ENCODE results near the gene RASAL2. TPM values are rescaled to one million over a fixed set of nuclear protein-coding genes. Genes with fewer than 3 reads are reported as not detected.

The RASAL2 gene
- total RNA-seq, 1 donor from 2014 or later: not detected

DNA sequence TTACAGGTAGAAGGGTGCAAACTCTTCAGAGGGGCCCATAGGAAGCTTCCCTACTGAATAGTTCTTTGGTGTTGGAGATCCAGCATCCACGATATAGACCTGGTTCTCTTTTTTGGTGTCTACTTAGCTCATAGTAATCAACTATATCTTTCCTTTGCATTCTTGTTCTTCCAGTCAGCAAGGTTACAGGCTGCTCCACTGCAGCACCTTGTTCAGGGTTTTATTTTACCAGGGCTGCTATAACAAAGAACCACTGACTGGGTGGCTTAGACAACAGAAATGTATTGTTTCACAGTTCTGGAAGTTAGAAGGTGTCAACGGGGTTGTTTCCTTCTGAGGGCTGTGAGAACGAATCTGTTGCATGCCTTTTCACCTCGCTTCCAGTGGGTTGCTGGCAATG, 266.5 kb downstream of the RASAL2 start:
- Mint-ChIP-seq H3K4me3 (no peak overlapping the region), H3K27ac (no peak overlapping the region), H3K4me1 (no peaks in the 10 kb centered on the region), H3K27me3 (no peaks in the 10 kb centered on the region), H3K9me3 (no peaks in the 10 kb centered on the region), H3K36me3 (ENCODE audit: low read depth) (no peaks in the 10 kb centered on the region)
- intact Hi-C loops (cut with micrococcal nuclease): no loop called here
- DNase-seq: no peak

DNA sequence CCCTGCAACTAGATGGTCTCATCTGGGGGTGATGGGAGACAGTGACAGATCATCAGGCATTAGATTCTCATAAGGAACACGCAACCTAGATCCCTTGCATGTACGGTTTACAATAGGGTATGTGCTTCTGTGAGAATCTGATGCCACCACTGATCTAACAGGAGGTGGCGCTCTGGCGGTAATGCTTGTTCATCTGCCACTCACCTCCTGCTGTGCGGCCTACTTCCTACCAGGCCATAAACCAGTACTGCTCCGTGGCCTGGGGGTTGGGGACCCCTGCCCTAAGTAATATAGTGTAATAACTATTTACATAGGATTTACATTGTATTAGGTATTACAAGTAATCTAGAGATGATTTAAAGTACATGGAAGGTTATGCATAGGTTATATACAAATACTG, 267.9 kb downstream of the RASAL2 start:
- H3K4me1 Mint-ChIP-seq: no peaks in the 10 kb centered on the region
- H3K9me3 Mint-ChIP-seq: no peaks in the 10 kb centered on the region
- no peak overlapping the region for H3K27ac Mint-ChIP-seq
- H3K4me3 Mint-ChIP-seq: no peak overlapping the region
- DNase-seq: no peak
- intact Hi-C loops (cut with micrococcal nuclease): no loop called here
- H3K36me3 Mint-ChIP-seq (ENCODE audit: low read depth): no peaks in the 10 kb centered on the region
- H3K27me3 Mint-ChIP-seq: no peaks in the 10 kb centered on the region

- no peak for DNase-seq
- no peaks in the 10 kb centered on the region for H3K9me3 Mint-ChIP-seq
- H3K4me3 Mint-ChIP-seq: no peak overlapping the region
- intact Hi-C loops (cut with micrococcal nuclease): no loop called here
- no peak overlapping the region for H3K27ac Mint-ChIP-seq
- no peaks in the 10 kb centered on the region for H3K36me3 Mint-ChIP-seq (ENCODE audit: low read depth)
- no peaks in the 10 kb centered on the region for H3K4me1 Mint-ChIP-seq
- no peaks in the 10 kb centered on the region for H3K27me3 Mint-ChIP-seq
Observed at GRCh38 chr1:178362747-178363146, 268.8 kb downstream of the RASAL2 start.

- H3K4me3 Mint-ChIP-seq: no peak overlapping the region
- no peak overlapping the region for H3K27ac Mint-ChIP-seq
- intact Hi-C loops (cut with micrococcal nuclease): no loop called here
- H3K9me3 Mint-ChIP-seq: no peaks in the 10 kb centered on the region
- no peak for DNase-seq
- no peaks in the 10 kb centered on the region for H3K36me3 Mint-ChIP-seq (ENCODE audit: low read depth)
- H3K27me3 Mint-ChIP-seq: no peaks in the 10 kb centered on the region
- no peaks in the 10 kb centered on the region for H3K4me1 Mint-ChIP-seq
Observed at GRCh38 chr1:178364782-178365181, 270.9 kb downstream of the RASAL2 start.

GRCh38 chr1:178367151-178367550, 273.2 kb downstream of the RASAL2 start:
- intact Hi-C loops (cut with micrococcal nuclease): no loop called here
- Mint-ChIP-seq H3K27me3 (peaks cover 1% of the 10 kb centered on the region), H3K4me3 (no peak overlapping the region), H3K9me3 (no peaks in the 10 kb centered on the region), H3K4me1 (no peaks in the 10 kb centered on the region), H3K27ac (no peak overlapping the region), H3K36me3 (ENCODE audit: low read depth) (no peaks in the 10 kb centered on the region)
- DNase-seq: no peak

GRCh38 chr1:178368208-178368607, 274.3 kb downstream of the RASAL2 start:
- H3K4me3 Mint-ChIP-seq: no peak overlapping the region
- H3K4me1 Mint-ChIP-seq: no peaks in the 10 kb centered on the region
- no peak for DNase-seq
- intact Hi-C loops (cut with micrococcal nuclease): no loop called here
- peaks cover 1% of the 10 kb centered on the region for H3K27me3 Mint-ChIP-seq
- no peak overlapping the region for H3K27ac Mint-ChIP-seq
- H3K9me3 Mint-ChIP-seq: no peaks in the 10 kb centered on the region
- H3K36me3 Mint-ChIP-seq (ENCODE audit: low read depth): no peaks in the 10 kb centered on the region

DNA sequence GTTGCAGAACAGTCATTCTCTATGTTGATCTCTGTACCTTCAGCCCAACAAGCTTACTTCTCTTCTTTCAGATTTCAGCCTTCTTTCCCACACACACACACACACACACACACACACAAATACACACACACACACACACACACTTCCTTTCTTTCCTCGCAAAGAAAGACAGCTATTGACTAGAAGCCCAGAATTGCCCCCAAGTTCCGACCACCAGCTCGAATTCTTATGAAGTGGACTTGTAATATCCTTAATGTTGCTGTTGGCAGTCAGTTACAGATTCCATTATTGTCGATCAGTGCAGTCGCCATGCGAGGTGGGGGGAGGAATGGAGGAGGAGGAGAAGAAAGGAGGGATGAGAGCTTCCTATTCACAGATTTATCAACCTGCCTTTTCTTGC, 277.3 kb downstream of the RASAL2 start:
- Mint-ChIP-seq H3K4me3 (no peak overlapping the region), H3K27ac (no peak overlapping the region), H3K36me3 (ENCODE audit: low read depth) (no peaks in the 10 kb centered on the region), H3K9me3 (no peaks in the 10 kb centered on the region), H3K4me1 (no peaks in the 10 kb centered on the region), H3K27me3 (peaks cover 1% of the 10 kb centered on the region)
- intact Hi-C loops (cut with micrococcal nuclease): no loop called here
- no peak for DNase-seq

GRCh38 chr1:178371933-178372388, 278.1 kb downstream of the RASAL2 start:
- no peaks in the 10 kb centered on the region for H3K36me3 Mint-ChIP-seq (ENCODE audit: low read depth)
- H3K27ac Mint-ChIP-seq: no peak overlapping the region
- H3K4me3 Mint-ChIP-seq: no peak overlapping the region
- H3K9me3 Mint-ChIP-seq: no peaks in the 10 kb centered on the region
- H3K4me1 Mint-ChIP-seq: no peaks in the 10 kb centered on the region
- peaks cover 1% of the 10 kb centered on the region for H3K27me3 Mint-ChIP-seq
- no peak for DNase-seq
- intact Hi-C loops (cut with micrococcal nuclease): no loop called here

- intact Hi-C loops (cut with micrococcal nuclease): no loop called here
- no peaks in the 10 kb centered on the region for H3K9me3 Mint-ChIP-seq
- DNase-seq: no peak
- H3K4me3 Mint-ChIP-seq: no peak overlapping the region
- peaks cover 1% of the 10 kb centered on the region for H3K27me3 Mint-ChIP-seq
- H3K27ac Mint-ChIP-seq: no peak overlapping the region
- no peaks in the 10 kb centered on the region for H3K36me3 Mint-ChIP-seq (ENCODE audit: low read depth)
- H3K4me1 Mint-ChIP-seq: no peaks in the 10 kb centered on the region
Observed at GRCh38 chr1:178374016-178374415, 280.1 kb downstream of the RASAL2 start.

DNA sequence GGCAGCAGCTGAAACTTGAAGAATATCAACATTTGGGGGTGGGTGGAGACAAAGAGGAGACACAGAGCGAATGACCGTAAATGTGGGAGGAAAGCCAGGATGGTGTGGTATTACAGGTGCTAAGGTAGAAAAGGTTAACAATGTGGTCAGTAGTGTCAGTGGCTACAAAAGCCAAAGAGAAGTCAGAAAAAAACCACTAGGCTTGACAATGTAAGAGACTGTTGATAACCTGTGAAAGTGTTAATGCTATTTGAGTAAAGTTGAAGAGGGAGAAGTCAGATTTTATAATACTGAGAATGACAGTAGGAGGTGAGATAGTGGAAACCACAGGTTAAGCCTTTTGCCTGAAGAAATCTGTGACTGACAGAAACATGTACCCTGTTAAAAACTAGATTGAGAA, 282.1 kb downstream of the RASAL2 start:
- Mint-ChIP-seq H3K36me3 (ENCODE audit: low read depth) (no peaks in the 10 kb centered on the region), H3K4me1 (no peaks in the 10 kb centered on the region), H3K4me3 (no peak overlapping the region), H3K9me3 (no peaks in the 10 kb centered on the region), H3K27ac (no peak overlapping the region), H3K27me3 (no peaks in the 10 kb centered on the region)
- no peak for DNase-seq
- intact Hi-C loops (cut with micrococcal nuclease): no loop called here

DNA sequence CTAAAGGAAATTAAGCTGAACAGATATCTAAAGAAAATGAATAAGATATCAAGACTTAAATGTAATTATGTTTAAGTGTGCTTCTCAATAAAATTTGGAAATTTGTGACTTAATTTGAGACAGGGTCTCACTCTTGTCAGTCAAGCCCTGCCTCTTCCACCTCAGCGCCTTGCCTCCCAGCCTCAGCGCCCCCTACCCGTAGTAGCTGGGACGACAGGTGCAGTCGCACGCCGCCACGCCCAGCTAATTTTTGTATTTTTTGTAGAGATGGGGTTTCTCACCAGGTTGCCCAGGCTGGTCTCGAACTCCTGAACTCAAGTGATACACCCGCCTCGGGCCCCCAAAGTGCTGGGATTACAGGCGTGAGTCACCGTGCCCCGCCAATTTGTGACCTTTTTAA, 285.9 kb downstream of the RASAL2 start:
- Mint-ChIP-seq H3K4me1 (no peaks in the 10 kb centered on the region), H3K4me3 (no peak overlapping the region), H3K9me3 (no peaks in the 10 kb centered on the region), H3K27me3 (no peaks in the 10 kb centered on the region), H3K36me3 (ENCODE audit: low read depth) (no peaks in the 10 kb centered on the region), H3K27ac (no peak overlapping the region)
- no peak for DNase-seq
- intact Hi-C loops (cut with micrococcal nuclease): no loop called here

DNA sequence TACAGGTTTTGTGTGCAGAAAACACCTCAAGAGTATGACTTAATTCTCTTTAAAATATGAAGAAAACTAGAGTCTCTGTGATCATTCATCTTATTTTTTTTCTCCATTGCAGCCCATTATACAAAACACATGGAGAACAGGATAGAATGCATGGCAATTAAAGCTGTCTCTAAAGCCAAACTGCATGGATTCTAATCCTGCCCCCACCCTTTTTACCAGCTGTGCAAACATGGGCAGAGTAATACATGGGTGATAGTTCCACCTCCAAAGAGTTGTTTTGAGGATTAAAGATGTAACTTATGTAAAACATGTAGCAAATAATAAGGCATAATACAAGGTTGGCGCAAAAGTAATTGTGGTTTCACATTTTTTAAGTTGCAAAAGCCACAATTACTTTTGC, 288.5 kb downstream of the RASAL2 start:
- H3K27ac Mint-ChIP-seq: no peak overlapping the region
- DNase-seq: no peak
- no peak overlapping the region for H3K4me3 Mint-ChIP-seq
- H3K36me3 Mint-ChIP-seq (ENCODE audit: low read depth): no peaks in the 10 kb centered on the region
- intact Hi-C loops (cut with micrococcal nuclease): no loop called here
- no peaks in the 10 kb centered on the region for H3K9me3 Mint-ChIP-seq
- no peaks in the 10 kb centered on the region for H3K4me1 Mint-ChIP-seq
- H3K27me3 Mint-ChIP-seq: no peaks in the 10 kb centered on the region

DNA sequence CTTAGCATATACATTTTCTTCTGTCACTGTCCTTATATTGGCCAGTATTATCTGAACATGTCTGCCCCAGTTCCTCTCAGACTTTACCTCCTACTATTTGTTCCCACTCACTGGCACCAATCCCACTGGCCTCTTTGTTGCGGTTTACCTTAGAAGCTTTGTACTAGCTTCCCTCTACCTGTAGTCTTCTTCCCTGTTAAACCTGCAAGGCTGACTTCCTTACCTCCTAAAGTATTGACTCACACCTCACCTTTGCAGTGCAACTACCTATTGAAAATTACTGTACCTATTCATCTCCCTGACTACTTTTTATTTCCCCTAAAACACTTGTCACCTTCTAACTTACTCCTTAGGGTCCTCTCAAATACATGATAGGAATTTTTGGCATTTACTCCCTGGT, 291.8 kb downstream of the RASAL2 start:
- intact Hi-C loops (cut with micrococcal nuclease): no loop called here
- no peak for DNase-seq
- Mint-ChIP-seq H3K4me1 (no peaks in the 10 kb centered on the region), H3K27ac (no peak overlapping the region), H3K27me3 (no peaks in the 10 kb centered on the region), H3K4me3 (no peak overlapping the region), H3K36me3 (ENCODE audit: low read depth) (no peaks in the 10 kb centered on the region), H3K9me3 (no peaks in the 10 kb centered on the region)

- H3K4me3 Mint-ChIP-seq: no peak overlapping the region
- no peaks in the 10 kb centered on the region for H3K36me3 Mint-ChIP-seq (ENCODE audit: low read depth)
- no peaks in the 10 kb centered on the region for H3K4me1 Mint-ChIP-seq
- intact Hi-C loops (cut with micrococcal nuclease): no loop called here
- no peak for DNase-seq
- no peaks in the 10 kb centered on the region for H3K9me3 Mint-ChIP-seq
- H3K27me3 Mint-ChIP-seq: no peaks in the 10 kb centered on the region
- H3K27ac Mint-ChIP-seq: no peak overlapping the region
Observed at GRCh38 chr1:178388418-178389145, 294.7 kb downstream of the RASAL2 start.

DNA sequence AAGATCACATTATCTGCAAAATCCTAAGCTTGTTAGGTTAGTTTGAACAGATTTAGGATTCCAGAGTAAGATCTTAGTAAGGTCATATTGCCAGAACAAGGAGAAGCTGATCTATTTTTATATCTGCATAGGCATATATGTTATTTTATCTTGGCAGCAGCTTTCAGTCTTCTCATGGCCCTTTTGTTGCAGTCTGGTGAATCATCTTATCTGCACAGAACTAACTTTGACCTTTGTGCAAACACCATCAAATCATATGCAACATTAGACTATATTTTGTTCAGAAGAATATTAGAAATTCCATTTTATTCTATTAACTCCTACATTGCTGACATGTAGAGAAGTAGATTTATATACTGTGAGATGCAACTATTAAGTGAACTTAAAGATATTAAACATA, 295.5 kb downstream of the RASAL2 start:
- H3K27me3 Mint-ChIP-seq: no peaks in the 10 kb centered on the region
- no peaks in the 10 kb centered on the region for H3K36me3 Mint-ChIP-seq (ENCODE audit: low read depth)
- no peaks in the 10 kb centered on the region for H3K9me3 Mint-ChIP-seq
- H3K4me3 Mint-ChIP-seq: no peak overlapping the region
- intact Hi-C loops (cut with micrococcal nuclease): no loop called here
- no peaks in the 10 kb centered on the region for H3K4me1 Mint-ChIP-seq
- no peak overlapping the region for H3K27ac Mint-ChIP-seq
- no peak for DNase-seq

Measured in activated CD4-positive, alpha-beta T cell treated with anti-CD3 and anti-CD28 coated beads, Interleukin-2, amount 10 ng/mL, durations not matched to agents 24 days and 14 days (primary cell).